GM12892 (cell line): ENCODE results near the gene LASP1.

ENCODE experiments used
- POLR2A ChIP-seq: IDR thresholded peaks from 2 replicates; pipeline ENCODE4 v1.6.1; 2011; ENCODE audit warnings: low read depth, low read length, control low read depth
- POLR2AphosphoS5 ChIP-seq: IDR thresholded peaks from 2 replicates; pipeline ENCODE4 v1.6.1; 2011; ENCODE audit warnings: low read depth, low read length, control low read depth
- TAF1 ChIP-seq: IDR thresholded peaks from 2 replicates; pipeline ENCODE4 v1.6.1; 2011; ENCODE audit warnings: low read depth, mild to moderate bottlenecking, control low read depth, low read length, borderline replicate concordance

DNA sequence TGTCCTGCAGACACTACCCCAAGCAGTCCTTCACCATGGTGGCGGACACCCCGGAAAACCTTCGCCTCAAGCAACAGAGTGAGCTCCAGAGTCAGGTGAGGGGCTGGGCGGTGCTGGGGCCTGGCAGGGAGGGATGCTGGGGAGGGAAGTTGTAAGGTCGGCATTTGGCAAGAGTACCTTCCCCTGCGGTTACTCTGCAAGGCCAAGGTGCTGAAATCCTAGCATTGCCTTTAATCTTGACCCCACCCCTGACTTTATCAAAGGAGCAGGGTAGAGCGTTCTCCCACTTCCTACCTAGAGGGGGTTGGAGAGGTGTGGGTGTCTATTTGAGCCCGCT, 20.5 kb downstream of the LASP1 start:
- no peak for TF ChIP-seq POLR2AphosphoS5
- no peak for TF ChIP-seq POLR2A
- no peak for TF ChIP-seq TAF1
